Measurements from ENCODE around the gene ECE2. TPM values are rescaled to one million over a fixed set of nuclear protein-coding genes. Genes with fewer than 3 reads are reported as not detected.

The ECE2 gene
- total RNA-seq = not detected
- polyA plus RNA-seq (ENCODE audit: insufficient read length in 6 of 6) = not detected
- long read RNA-seq, donor 1 = 0 reads
- long read RNA-seq, donor 2 = 0 reads
- long read RNA-seq, donor 3 = 0 reads
- long read RNA-seq, donor 4 = 0 reads
- long read RNA-seq, donor 5 = 0 reads
- long read RNA-seq, donor 6 = 0 reads
- long read RNA-seq, donor 7 = 0 reads
- long read RNA-seq, donor 8 = 0 reads
- long read RNA-seq, donor 9 = 0 reads
- long read RNA-seq, donor 10 = 0 reads
- long read RNA-seq, donor 11 = 0 reads
- long read RNA-seq, donor 12 = 0 reads

DNA sequence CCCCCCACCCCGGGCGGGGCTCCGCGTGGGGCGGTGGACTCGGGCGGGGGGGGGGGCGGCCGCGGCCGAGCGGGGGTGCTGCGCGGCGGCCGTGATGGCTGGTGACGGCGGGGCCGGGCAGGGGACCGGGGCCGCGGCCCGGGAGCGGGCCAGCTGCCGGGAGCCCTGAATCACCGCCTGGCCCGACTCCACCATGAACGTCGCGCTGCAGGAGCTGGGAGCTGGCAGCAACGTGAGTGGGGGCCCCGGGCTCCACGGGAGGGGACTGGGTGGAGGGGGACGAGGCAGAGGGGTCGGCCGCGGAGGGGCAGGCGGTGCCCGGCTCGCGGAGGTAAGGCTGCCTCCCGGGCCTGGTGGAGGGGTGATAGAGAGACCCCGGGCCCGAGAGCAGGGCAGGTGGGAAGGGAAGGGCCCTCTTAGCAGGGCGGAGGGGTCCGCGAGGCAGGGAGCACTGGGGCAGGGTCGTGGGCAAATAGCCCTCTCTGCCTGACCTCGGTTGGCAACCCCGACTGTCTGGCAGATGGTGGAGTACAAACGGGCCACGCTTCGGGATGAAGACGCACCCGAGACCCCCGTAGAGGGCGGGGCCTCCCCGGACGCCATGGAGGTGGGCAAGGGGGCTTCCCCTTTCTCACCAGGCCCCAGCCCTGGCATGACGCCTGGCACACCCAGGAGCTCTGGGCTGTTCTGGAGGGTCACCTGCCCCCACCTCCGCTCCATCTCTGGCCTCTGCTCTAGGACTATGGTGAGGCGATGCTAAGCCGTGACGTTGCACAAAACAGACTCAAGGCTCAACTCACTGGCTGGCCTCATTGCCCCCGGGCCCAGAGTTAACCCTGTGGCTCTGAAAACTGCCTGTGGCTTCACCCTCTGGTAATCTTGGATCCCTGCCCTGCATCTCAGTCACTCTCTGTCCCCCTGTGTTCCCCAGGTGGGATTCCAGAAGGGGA, at the start of gene ECE2:
ECE2 (plus strand) TSS at position 62 of the 950 bp plus-strand sequence; CDS start at position 194, 132 bp downstream.
- H3K4me3 ChIP-seq = no peak within 1 kb of the TSS
- H3K4me1 ChIP-seq = no peaks in the 10 kb centered on the region
- H3K27ac ChIP-seq = no peak within 1 kb of the TSS
- TF ChIP-seq CTCF (IDR thresholded peaks at IDR 0.05) = no peak
- intact Hi-C loops (cut with DNase I) = no loop called here
- DNase-seq (no peak), ATAC-seq (no peak)
- H3K36me3 ChIP-seq = no peaks in the 10 kb centered on the region
- H3K9me3 ChIP-seq = no peaks in the 10 kb centered on the region
- H3K27me3 ChIP-seq = peaks cover 24 to 58% of the 10 kb centered on the region in 2 donors

- peak in 1 of 4 donors; percentile 75 for DNase-seq
- peak; percentile 58 to 89 for TF ChIP-seq CTCF (IDR thresholded peaks at IDR 0.05)
- Histone ChIP-seq H3K27me3 (peaks cover 46 to 81% of the 10 kb centered on the region in 2 donors), H3K27ac (no peak overlapping the region), H3K9me3 (no peaks in the 10 kb centered on the region), H3K36me3 (no peaks in the 10 kb centered on the region), H3K4me3 (no peak overlapping the region), H3K4me1 (peaks cover 12 to 23% of the 10 kb centered on the region in 2 donors)
- peak; percentile 64 for ATAC-seq
- intact Hi-C loops (cut with DNase I) = no loop called here
Measured at GRCh38 chr3:184227481-184227935, 48.3 kb upstream of the ECE2 start.

DNA sequence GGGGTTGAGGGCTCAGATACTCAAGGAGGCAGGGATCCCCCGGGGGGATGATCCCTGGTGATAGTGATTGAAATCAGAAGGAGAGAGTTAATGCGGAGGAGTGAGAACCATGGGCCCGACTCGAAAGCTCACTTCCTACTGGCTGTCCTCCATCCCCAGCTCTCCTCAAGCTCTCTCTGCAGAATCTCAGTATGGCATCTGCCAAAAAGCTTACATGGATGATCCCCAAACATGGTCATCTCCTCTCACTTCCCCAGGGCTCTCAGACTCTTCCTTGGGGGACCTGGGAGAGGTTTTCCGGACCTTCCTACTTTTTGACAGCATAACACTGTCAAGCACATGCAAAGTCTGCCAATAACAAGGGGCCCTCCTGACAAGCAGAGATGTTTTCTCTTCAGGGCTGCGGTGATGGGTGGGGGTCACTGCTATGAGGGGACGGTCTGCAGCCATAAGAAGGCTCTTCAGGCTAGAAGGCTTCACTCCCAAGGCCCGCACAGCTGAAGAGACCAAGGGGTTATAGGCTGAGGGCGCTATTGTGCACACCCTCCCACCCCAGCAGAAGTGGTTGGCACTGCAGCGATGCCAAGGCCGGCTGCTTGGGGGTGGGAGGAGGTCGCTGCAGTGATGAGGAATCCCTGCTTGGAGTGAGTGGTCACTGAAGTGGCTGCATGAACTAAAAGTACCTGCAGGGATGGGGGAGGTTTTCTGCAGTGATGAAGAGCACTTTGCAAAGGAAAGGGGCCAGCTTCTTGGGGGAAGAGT, 47.3 kb upstream of the ECE2 start:
- no peak overlapping the region for H3K27ac ChIP-seq
- no peaks in the 10 kb centered on the region for H3K36me3 ChIP-seq
- H3K27me3 ChIP-seq = peaks cover 46 to 88% of the 10 kb centered on the region in 2 donors
- intact Hi-C loops (cut with DNase I) = no loop called here
- ATAC-seq (no peak), DNase-seq (peak in 1 of 4 donors; percentile 28)
- peak overlapping the region in 1 of 2 donors; percentile 40 for H3K4me3 ChIP-seq
- H3K9me3 ChIP-seq = no peaks in the 10 kb centered on the region
- peaks cover 12 to 23% of the 10 kb centered on the region in 2 donors for H3K4me1 ChIP-seq
- TF ChIP-seq CTCF (IDR thresholded peaks at IDR 0.05) = no peak

DNA sequence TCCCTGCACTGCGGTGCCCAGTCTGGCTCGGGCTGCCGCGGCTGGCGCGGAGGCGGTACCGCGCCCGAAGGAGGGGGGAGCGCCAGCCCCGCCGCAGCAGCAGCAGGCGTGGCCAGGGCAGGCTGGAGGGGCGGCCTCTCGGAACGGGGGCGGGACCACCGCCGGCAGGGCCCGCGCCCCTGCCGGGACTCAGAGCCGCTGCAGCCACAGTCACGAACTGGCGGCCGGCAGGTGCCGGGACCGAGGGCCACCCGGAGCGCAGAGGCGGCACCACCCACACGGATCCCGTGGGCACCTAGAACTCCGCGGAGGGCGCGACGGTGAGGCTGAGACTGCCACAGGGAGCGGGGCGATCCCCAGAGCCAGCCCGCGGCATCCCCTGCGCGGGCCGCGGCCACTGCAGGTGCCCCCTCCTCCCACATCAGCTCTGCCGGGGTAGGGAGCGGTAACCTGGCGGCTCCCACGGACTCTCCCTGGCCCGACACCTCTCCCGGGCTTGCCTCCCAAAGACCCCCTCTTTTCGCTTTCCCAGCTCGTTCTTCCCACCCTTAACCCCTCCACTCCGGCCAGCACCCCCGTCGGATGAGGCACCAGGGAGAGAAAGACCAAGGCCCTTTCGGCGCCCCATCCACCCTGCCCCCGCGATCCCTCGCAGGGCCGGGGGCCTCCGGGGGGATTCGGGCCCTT, 46.3 kb upstream of the ECE2 start, which contains the start of gene VWA5B2:
VWA5B2 (plus strand) TSS at position 192 of the 687 bp plus-strand sequence. CDS start 944 bp downstream, outside the sequence.
- Histone ChIP-seq H3K27ac (no peak within 1 kb of the TSS), H3K36me3 (no peaks in the 10 kb centered on the region), H3K4me3 (peak within 1 kb of the TSS; percentile 27 to 40), H3K4me1 (peaks cover 12 to 23% of the 10 kb centered on the region in 2 donors), H3K9me3 (no peaks in the 10 kb centered on the region), H3K27me3 (peaks cover 46 to 98% of the 10 kb centered on the region in 2 donors)
- ATAC-seq (peak; percentile 84), DNase-seq (peak in 2 of 4 donors; percentile 59 to 86)
- intact Hi-C loops (cut with DNase I) = loop anchor here in 1 of 2 donors (10.0 kb wide), 1 partner anchor 85 kb away; no protein-coding TSS in a partner anchor
- peak in 1 of 2 donors; percentile 37 for TF ChIP-seq CTCF (IDR thresholded peaks at IDR 0.05)

Data from left lung (tissue), 14 donors.